GM18505 (cell line): ENCODE data around the gene CRAT.

Experiments
- ATAC-seq: cut with Tn5 transposase; IDR thresholded peaks from one replicate; pipeline ENCODE4 v1.9.1; 2021; ENCODE audit not compliant: unreplicated experiment
- POLR2A ChIP-seq: IDR thresholded peaks from 4 replicates; pipeline ENCODE4 v1.6.1; 2011; ENCODE audit warnings: borderline replicate concordance; ENCODE audit not compliant: insufficient read depth, insufficient read length; ENCODE audit errors: extremely low read depth

The CRAT gene

GRCh38 chr9:129110740-129111527, at the start of gene CRAT, which contains the start of gene PTPA:
TSS of gene CRAT (minus strand) at chr9:129110793. CDS start at chr9:129110509, 284 bp downstream.
TSS of gene PTPA (plus strand) at chr9:129111415. CDS start at chr9:129111601, 186 bp downstream.
- ATAC-seq = peak; percentile 65
- TF ChIP-seq POLR2A = peak; percentile 92

- ATAC-seq = no peak
- no peak for TF ChIP-seq POLR2A
Measured at GRCh38 chr9:129156163-129156562, 45.6 kb upstream of the CRAT start.

DNA sequence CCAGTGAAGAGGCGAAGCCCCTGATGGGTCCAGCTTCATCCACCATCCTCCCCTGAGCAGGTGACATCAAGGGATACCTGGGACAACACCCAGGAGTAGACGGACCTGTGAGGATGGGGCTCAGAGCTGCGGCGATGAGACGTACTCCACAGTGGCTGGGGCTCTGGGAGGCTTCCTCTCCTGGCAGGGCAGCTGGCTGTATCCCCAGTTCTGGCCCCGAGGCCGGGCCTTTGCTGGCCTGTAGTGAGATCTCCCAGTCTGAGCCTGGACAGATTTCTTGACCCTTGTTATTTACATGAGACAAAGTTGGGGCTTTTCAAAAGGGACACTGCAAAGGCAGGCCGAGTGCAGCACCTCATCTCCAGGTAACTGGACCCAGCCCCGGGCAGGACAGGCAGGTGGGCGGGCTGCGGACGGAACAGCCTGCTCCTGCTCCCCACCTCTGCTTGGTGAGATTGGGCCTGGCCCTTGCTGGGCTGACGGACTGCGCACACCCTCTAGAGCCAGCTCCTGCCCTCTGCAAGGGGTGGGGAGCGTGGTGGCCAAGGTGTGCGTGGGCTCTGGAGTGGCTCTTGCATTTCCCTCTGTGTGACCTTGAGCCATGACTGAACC, 44.4 kb upstream of the CRAT start:
- no peak for ATAC-seq
- TF ChIP-seq POLR2A = no peak

DNA sequence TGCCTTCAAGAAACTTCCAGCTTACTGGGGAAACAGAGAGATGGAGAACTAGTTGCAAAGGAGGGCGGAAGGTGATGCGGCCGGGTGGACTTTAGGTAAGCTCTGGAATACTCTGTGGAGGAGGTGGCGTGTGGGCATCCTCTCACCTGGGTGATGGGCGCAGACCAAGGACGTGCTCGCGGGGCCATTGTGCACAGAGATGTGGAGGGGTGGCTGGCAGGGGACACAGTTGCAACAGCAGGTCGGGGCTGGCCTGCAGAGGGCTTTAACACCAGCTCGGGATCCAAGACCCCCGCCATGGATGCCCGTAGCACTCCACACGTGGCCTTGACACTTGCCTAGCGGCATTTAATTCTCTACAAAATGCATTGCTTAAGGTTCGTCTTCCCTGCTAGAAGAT, 40.9 kb upstream of the CRAT start:
- no peak for ATAC-seq
- no peak for TF ChIP-seq POLR2A

GRCh38 chr9:129150672-129151211, 40.1 kb upstream of the CRAT start:
- TF ChIP-seq POLR2A = no peak

GRCh38 chr9:129150122-129150521, 39.5 kb upstream of the CRAT start:
- TF ChIP-seq POLR2A = no peak
- no peak for ATAC-seq

More at GRCh38 chr9:129150672-129151211, 40.1 kb upstream of the CRAT start:
- ATAC-seq = no peak

GRCh38 chr9:129149442-129149841, 38.8 kb upstream of the CRAT start:
- no peak for ATAC-seq
- no peak for TF ChIP-seq POLR2A

GRCh38 chr9:129148463-129149204, 38.0 kb upstream of the CRAT start:
- no peak for ATAC-seq
- no peak for TF ChIP-seq POLR2A

DNA sequence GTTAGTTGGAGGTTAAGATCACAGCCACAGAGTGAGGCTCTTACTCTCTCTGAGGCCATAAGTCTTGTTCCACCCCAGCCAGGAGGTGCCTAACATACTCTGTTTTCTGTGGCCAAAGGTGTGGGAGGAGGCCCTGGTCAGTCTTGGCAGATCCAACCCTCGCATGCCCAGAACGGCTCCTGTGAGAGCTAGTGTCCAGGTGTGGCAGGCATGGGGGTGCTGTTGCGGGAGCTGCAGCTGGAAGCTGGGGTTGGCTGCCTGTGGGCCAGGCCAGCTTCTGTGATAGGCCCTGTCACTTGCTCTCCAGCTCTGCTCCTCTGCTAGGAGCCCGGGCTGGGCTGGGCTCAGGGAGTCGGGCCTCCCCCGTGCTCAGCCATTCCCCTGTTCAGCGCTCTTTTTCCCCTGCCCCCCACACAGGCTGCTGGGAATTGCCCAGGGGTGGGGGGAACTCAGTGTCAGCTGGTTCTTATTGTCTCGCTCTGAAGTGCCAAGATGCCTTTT, 35.9 kb upstream of the CRAT start:
- no peak for TF ChIP-seq POLR2A
- no peak for ATAC-seq

- ATAC-seq = no peak
- TF ChIP-seq POLR2A = no peak
Measured at GRCh38 chr9:129145841-129146292, 35.3 kb upstream of the CRAT start.

GRCh38 chr9:129145316-129145715, 34.7 kb upstream of the CRAT start:
- no peak for ATAC-seq
- TF ChIP-seq POLR2A = no peak

- TF ChIP-seq POLR2A = no peak
- no peak for ATAC-seq
Measured at GRCh38 chr9:129143031-129143927, 32.7 kb upstream of the CRAT start.
